Measurements from ENCODE around the gene USP48. TPM values are rescaled to one million over a fixed set of nuclear protein-coding genes. Genes with fewer than 3 reads are reported as not detected.
A peak's percentile ranks its signal among the peaks of the same experiment; 100 is the strongest.

Gene USP48
- total and polyA plus RNA-seq, 2 of the 8 experiments (the other 6 are each of a cell fraction or from before 2014, with no cell fraction given), result 12.8 to 83.5 TPM

DNA sequence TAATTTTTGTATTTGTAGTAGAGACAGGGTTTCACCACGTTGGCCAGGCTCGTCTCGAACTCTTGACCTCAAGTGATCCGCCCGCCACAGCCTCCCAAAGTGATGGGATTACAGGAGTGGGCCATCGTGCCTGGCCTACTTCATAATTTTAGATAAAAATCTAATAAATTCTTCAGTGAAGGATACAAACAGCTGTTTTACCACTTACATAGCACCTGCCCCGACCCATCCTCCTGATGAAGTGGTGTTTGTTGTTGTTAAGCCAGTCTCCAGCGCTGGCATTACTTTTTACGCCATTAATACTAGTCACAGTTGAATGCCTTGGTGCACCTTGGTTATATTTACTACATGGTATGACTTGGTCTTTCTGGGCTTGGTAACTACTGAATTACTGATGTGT lies 101.5 kb downstream of the USP48 start:
- no peak overlapping the region for H2BK5ac ChIP-seq (ENCODE audit: low read depth, low read length)
- H4K5ac ChIP-seq (ENCODE audit: insufficient read length, low read depth, low read length), result no peak overlapping the region
- H4K8ac ChIP-seq (ENCODE audit: extremely low read depth, insufficient read depth, low read length), result no peak overlapping the region
- H3K36me3 ChIP-seq (ENCODE audit: control insufficient read depth in 2 of 4, insufficient read depth in 4 of 4, low read length in 3 of 4), result peaks cover 0 to 39% (median 8%) of the 10 kb centered on the region in 4 experiments; a peak in 4 of 8 replicates
- no peaks in the 10 kb centered on the region for H3K4me1 ChIP-seq (replicated peaks in 1 of 4; ENCODE audit: control insufficient read depth in 3 of 4, insufficient read depth in 4 of 4, low read length in 3 of 4)
- H3K14ac ChIP-seq (ENCODE audit: insufficient read length), result no peak overlapping the region
- no peaks in the 10 kb centered on the region for H3K9me3 ChIP-seq (ENCODE audit: insufficient read depth in 2 of 2, low read depth in 1 of 2, low read length in 1 of 2)
- CTCF ChIA-PET (ENCODE audit: partially characterized antibody), result no interaction called here
- H3K79me2 ChIP-seq (ENCODE audit: control insufficient read depth in 1 of 2, insufficient read depth in 2 of 2, low read length in 2 of 2), result no peaks in the 10 kb centered on the region
- H3K27ac ChIP-seq (ENCODE audit: low read depth, low read length), result no peak overlapping the region
- H2AK5ac ChIP-seq (ENCODE audit: low read depth, low read length), result no peak overlapping the region
- no peak overlapping the region for H2BK12ac ChIP-seq (ENCODE audit: low read depth, low read length)
- POLR2A ChIA-PET (ENCODE audit: partially characterized antibody), result interaction anchor here (1.9 kb wide), 1 partner anchor 11 kb away, joined by 6 read pairs; no protein-coding TSS in a partner anchor
- H3K23ac ChIP-seq (ENCODE audit: insufficient read length), result no peak overlapping the region
- no peak overlapping the region for H3K18ac ChIP-seq (ENCODE audit: extremely low read depth, low read length)
- DNase-seq (ENCODE audit: low read depth in 1 of 2, low spot score in 2 of 2) (peak in 1 of 2 experiments; percentile 26), FAIRE-seq (no peak)
- no peak overlapping the region for H3K56ac ChIP-seq (replicated peaks; ENCODE audit: insufficient read length, low read depth, low read length)
- H3K4ac ChIP-seq (replicated peaks; ENCODE audit: insufficient read length, low read depth, low read length), result no peak overlapping the region
- H3K4me3 ChIP-seq (ENCODE audit: extremely low read depth in 1 of 4, insufficient read depth in 2 of 4, low read depth in 3 of 4, low read length in 4 of 4), result no peak overlapping the region
- no peak overlapping the region for H3K4me2 ChIP-seq (ENCODE audit: insufficient read depth in 1 of 2, low read depth in 2 of 2, low read length in 2 of 2)
- no peaks in the 10 kb centered on the region for H3K79me1 ChIP-seq (ENCODE audit: low read depth, low read length)
- no peaks in the 10 kb centered on the region for H4K20me1 ChIP-seq (replicated peaks in 1 of 2; ENCODE audit: control insufficient read depth in 1 of 2, insufficient read depth in 2 of 2, low read length in 2 of 2)
- no peak overlapping the region for H2BK15ac ChIP-seq (ENCODE audit: low read length)
- no peak overlapping the region for H4K91ac ChIP-seq (replicated peaks; ENCODE audit: insufficient read length, low read length)
- no peak overlapping the region for H2AFZ ChIP-seq (ENCODE audit: low read length)
- no peak overlapping the region for H3K9ac ChIP-seq (replicated peaks in 1 of 4; ENCODE audit: extremely low read depth in 1 of 4, low read depth in 3 of 4, low read length in 3 of 4)
- 92% methylated on average over 9 of the region's 9 CpGs; no CpG with 5 or more reads in 1 of the 2 experiments for WGBS, 2 experiments (ENCODE audit: extremely low coverage in 1 of 2, insufficient coverage in 1 of 2, insufficient read length in 1 of 2, insufficient replicate concordance in 2 of 2, low coverage in 1 of 2, low lambda C conversion rate in 2 of 2, missing lambda C conversion rate in 1 of 2)
- H2BK120ac ChIP-seq (replicated peaks; ENCODE audit: low read depth, low read length), result no peak overlapping the region
- H2BK20ac ChIP-seq (ENCODE audit: low read length), result no peak overlapping the region
- H3K23me2 ChIP-seq (ENCODE audit: low read depth, low read length), result no peaks in the 10 kb centered on the region
- no peaks in the 10 kb centered on the region for H3K27me3 ChIP-seq (replicated peaks in 1 of 4; ENCODE audit: control insufficient read depth in 3 of 4, extremely low read depth in 1 of 4, insufficient read depth in 3 of 4, low read length in 3 of 4)
- TF ChIP-seq JUND (IDR thresholded peaks at IDR 0.05; ENCODE audit: low read length), result no peak
- TF ChIP-seq TAF7 (optimal IDR thresholded peaks at IDR 0.05; ENCODE audit: borderline replicate concordance, low read depth, low read length), result no peak
- no peak for TF ChIP-seq EZH2 (IDR thresholded peaks at IDR 0.05; ENCODE audit: low read depth, low read length, severe bottlenecking)
- no peak for TF ChIP-seq NANOG (IDR thresholded peaks at IDR 0.05; ENCODE audit: insufficient read depth, low read depth, low read length, poor library complexity, severe bottlenecking)
- TF ChIP-seq JUN (IDR thresholded peaks at IDR 0.05; ENCODE audit: low read depth, low read length), result no peak
